ENCODE results near the gene DAP.

DAP gene

GRCh38 chr5:10686890-10687289 lies 74.1 kb downstream of the DAP start:
- no peak for DNase-seq

GRCh38 chr5:10685115-10685521 lies 75.9 kb downstream of the DAP start:
- no peak for DNase-seq

GRCh38 chr5:10684303-10685086 lies 76.5 kb downstream of the DAP start:
- no peak for DNase-seq

- no peak for DNase-seq
Measured at GRCh38 chr5:10682801-10683525, 78.1 kb downstream of the DAP start.

GRCh38 chr5:10681731-10682679 lies 79.0 kb downstream of the DAP start:
- DNase-seq = no peak

GRCh38 chr5:10680876-10681481 lies 80.1 kb downstream of the DAP start:
- no peak for DNase-seq

GRCh38 chr5:10679336-10679988 lies 81.6 kb downstream of the DAP start:
- DNase-seq = no peak

- DNase-seq = no peak
Measured at GRCh38 chr5:10678244-10678643, 82.8 kb downstream of the DAP start.

GRCh38 chr5:10677533-10677932 lies 83.5 kb downstream of the DAP start:
- no peak for DNase-seq

- no peak for DNase-seq
Measured at GRCh38 chr5:10676946-10677345, 84.1 kb downstream of the DAP start.

- no peak for DNase-seq
Measured at GRCh38 chr5:10676224-10676623, 84.8 kb downstream of the DAP start.

- no peak for DNase-seq
Measured at GRCh38 chr5:10675177-10675700, 85.8 kb downstream of the DAP start.

- DNase-seq = no peak
Measured at GRCh38 chr5:10674582-10674981, 86.5 kb downstream of the DAP start.

- DNase-seq = no peak
Measured at GRCh38 chr5:10674096-10674495, 86.9 kb downstream of the DAP start.

- no peak for DNase-seq
Measured at GRCh38 chr5:10673407-10673806, 87.6 kb downstream of the DAP start.

GRCh38 chr5:10673017-10673389 lies 88.0 kb downstream of the DAP start:
- no peak for DNase-seq

GRCh38 chr5:10672146-10673016 lies 88.7 kb downstream of the DAP start:
- no peak for DNase-seq

GRCh38 chr5:10671041-10672008 lies 89.7 kb downstream of the DAP start:
- no peak for DNase-seq

- no peak for DNase-seq
Measured at GRCh38 chr5:10669983-10670382, 91.1 kb downstream of the DAP start.

- no peak for DNase-seq
Measured at GRCh38 chr5:10668697-10669096, 92.3 kb downstream of the DAP start.
